Transverse colon (tissue), 3 donors: Measurements from ENCODE around the gene NLRP12.

ENCODE experiments used
- CTCF ChIP-seq, 5 experiments: fragments of 200-600 bp in 3 of 5; fragments of 450-650 bp in 2 of 5; sonication (generic) in 3 of 5; IDR thresholded peaks; 1 replicate in 2 of 5; 2 replicates in 3 of 5; pipeline ENCODE4 v1.5.1; 2016 to 2017; ENCODE audit warnings: antibody characterized with exemption in 5 of 5, inconsistent platforms in 3 of 5, mild to moderate bottlenecking in 2 of 5, moderate library complexity in 1 of 5
- POLR2A ChIP-seq: fragments of 450-650 bp; IDR thresholded peaks from one replicate; pipeline ENCODE4 v1.6.1; 2016; ENCODE audit warnings: antibody characterized with exemption, mild to moderate bottlenecking, moderate library complexity

- TF ChIP-seq CTCF (IDR thresholded peaks at IDR 0.05) (no peak), POLR2A (no peak)
Observed at GRCh38 chr19:53773999-53774398, 50.1 kb downstream of the NLRP12 start.
